Mesothelial cell of epicardium (in vitro differentiated cells): ENCODE measurements around the gene MAGI2. TPM values are rescaled to one million over a fixed set of nuclear protein-coding genes. Genes with fewer than 3 reads are reported as not detected.

Source experiments
- DNase-seq, 2 experiments: peaks; one replicate each; pipeline ENCODE4 v3.0.0; 2021; ENCODE audit warnings: low spot score in 2 of 2; ENCODE audit not compliant: unreplicated experiment in 2 of 2
- H3K27ac Mint-ChIP-seq: 2 replicates; pipeline ENCODE4 v1.8.0; 2021; ENCODE audit warnings: mixed read lengths
- H3K27me3 Mint-ChIP-seq: 2 replicates; pipeline ENCODE4 v1.8.0; 2021; ENCODE audit warnings: low read depth, mixed read lengths
- H3K36me3 Mint-ChIP-seq: 2 replicates; pipeline ENCODE4 v1.8.0; 2021; ENCODE audit warnings: mixed read lengths
- H3K4me1 Mint-ChIP-seq: 2 replicates; pipeline ENCODE4 v1.8.0; 2021; ENCODE audit warnings: mixed read lengths
- H3K4me3 Mint-ChIP-seq: 2 replicates; pipeline ENCODE4 v1.8.0; 2021; ENCODE audit warnings: mild to moderate bottlenecking, moderate library complexity, mixed read lengths
- H3K9me3 Mint-ChIP-seq: 2 replicates; pipeline ENCODE4 v1.8.0; 2021; ENCODE audit warnings: mixed read lengths
- CTCF ChIP-seq: fragments of 200-600 bp; sonication (generic); IDR thresholded peaks from one replicate; pipeline ENCODE4 v1.5.0; 2021; ENCODE audit warnings: antibody characterized with exemption; ENCODE audit not compliant: unreplicated experiment
- total RNA-seq: library from RNA; stranded (reverse); gene quantifications from 3 replicates; pipeline ENCODE4 v1.2.1, GENCODE V29; 2021

MAGI2 gene
- total RNA-seq, 1 donor from 2014 or later, result 38.4 TPM

GRCh38 chr7:78311181-78311580 lies 1142.3 kb downstream of the MAGI2 start:
- H3K4me1 Mint-ChIP-seq, result no peaks in the 10 kb centered on the region

GRCh38 chr7:78307892-78308291 lies 1145.6 kb downstream of the MAGI2 start:
- no peak for DNase-seq
- H3K4me3 Mint-ChIP-seq, result no peak overlapping the region
- no peaks in the 10 kb centered on the region for H3K27me3 Mint-ChIP-seq
- TF ChIP-seq CTCF, result no peak
- H3K36me3 Mint-ChIP-seq, result no peaks in the 10 kb centered on the region
- no peaks in the 10 kb centered on the region for H3K4me1 Mint-ChIP-seq
- H3K9me3 Mint-ChIP-seq, result no peaks in the 10 kb centered on the region
- no peak overlapping the region for H3K27ac Mint-ChIP-seq

More at GRCh38 chr7:78311181-78311580, 1142.3 kb downstream of the MAGI2 start:
- Mint-ChIP-seq H3K27ac (no peak overlapping the region), H3K27me3 (no peaks in the 10 kb centered on the region), H3K4me3 (no peak overlapping the region), H3K9me3 (no peaks in the 10 kb centered on the region), H3K36me3 (no peaks in the 10 kb centered on the region)
- no peak for TF ChIP-seq CTCF
- DNase-seq, result no peak

- no peak for DNase-seq
- no peaks in the 10 kb centered on the region for H3K36me3 Mint-ChIP-seq
- no peak overlapping the region for H3K4me3 Mint-ChIP-seq
- H3K9me3 Mint-ChIP-seq, result no peaks in the 10 kb centered on the region
- no peaks in the 10 kb centered on the region for H3K27me3 Mint-ChIP-seq
- no peak for TF ChIP-seq CTCF
- no peaks in the 10 kb centered on the region for H3K4me1 Mint-ChIP-seq
- H3K27ac Mint-ChIP-seq, result no peak overlapping the region
Observed at GRCh38 chr7:78306634-78307033, 1146.8 kb downstream of the MAGI2 start.

- H3K9me3 Mint-ChIP-seq, result no peaks in the 10 kb centered on the region
- no peak overlapping the region for H3K4me3 Mint-ChIP-seq
- H3K4me1 Mint-ChIP-seq, result peaks cover 6% of the 10 kb centered on the region
- H3K36me3 Mint-ChIP-seq, result no peaks in the 10 kb centered on the region
- no peak for DNase-seq
- H3K27me3 Mint-ChIP-seq, result no peaks in the 10 kb centered on the region
- TF ChIP-seq CTCF, result no peak
- no peak overlapping the region for H3K27ac Mint-ChIP-seq
Observed at GRCh38 chr7:78301407-78301806, 1152.1 kb downstream of the MAGI2 start.

- Mint-ChIP-seq H3K4me1 (peaks cover 6% of the 10 kb centered on the region), H3K9me3 (no peaks in the 10 kb centered on the region), H3K27me3 (no peaks in the 10 kb centered on the region), H3K27ac (no peak overlapping the region), H3K4me3 (no peak overlapping the region), H3K36me3 (no peaks in the 10 kb centered on the region)
- TF ChIP-seq CTCF, result no peak
- DNase-seq, result no peak
Observed at GRCh38 chr7:78299088-78299487, 1154.4 kb downstream of the MAGI2 start.
